Activated CD4-positive, CD25-positive, alpha-beta regulatory T cell (primary cell): ENCODE data around the gene DPP10.

ENCODE experiments used
- DNase-seq, 4 experiments: peaks; one replicate each; lab custom pipeline; 2025; lab: John Stamatoyannopoulos, UW

DPP10 gene

GRCh38 chr2:115569547-115569946 is 1127.1 kb downstream of the DPP10 start:
- no peak for DNase-seq

DNA sequence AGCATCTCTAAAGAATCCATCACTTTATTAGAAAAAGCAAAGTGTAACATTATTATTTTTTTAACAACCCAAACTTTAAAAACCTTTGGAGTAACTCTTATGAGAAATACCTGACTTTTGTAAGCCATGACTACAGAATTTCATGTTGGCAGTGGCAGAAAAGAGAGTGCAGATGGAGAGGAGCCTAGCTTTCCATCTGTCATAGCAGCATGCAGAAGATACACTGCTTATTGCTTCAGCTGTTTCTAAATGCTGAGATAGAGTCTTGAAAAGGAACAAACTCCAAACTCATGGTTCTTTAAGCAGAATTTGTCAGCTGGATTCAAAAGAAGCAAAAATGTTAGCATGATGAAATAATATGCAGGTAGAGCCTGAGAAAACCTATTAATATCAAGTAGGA is 1130.3 kb downstream of the DPP10 start:
- DNase-seq: no peak

DNA sequence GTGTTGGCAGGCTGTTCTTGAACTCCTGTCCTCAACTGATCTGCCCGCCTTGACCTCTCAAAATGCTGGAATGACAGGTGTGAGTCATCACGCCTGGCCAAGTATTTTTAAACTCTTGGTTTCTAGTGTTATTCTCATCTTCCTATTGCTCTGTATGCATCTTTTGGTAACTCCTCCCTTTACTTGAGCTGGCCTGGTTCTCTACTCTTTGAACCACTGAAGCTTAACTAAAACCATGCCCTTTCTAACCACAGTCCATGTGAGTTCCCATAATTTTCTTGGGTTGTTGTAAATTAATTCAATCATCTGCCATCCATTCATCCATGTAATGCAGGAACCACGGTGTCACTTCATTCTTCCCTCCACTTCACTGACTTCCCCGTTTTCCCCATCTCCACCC is 1131.3 kb downstream of the DPP10 start:
- DNase-seq: no peak

GRCh38 chr2:115574667-115575066 is 1132.2 kb downstream of the DPP10 start:
- no peak for DNase-seq

GRCh38 chr2:115580784-115581183 is 1138.3 kb downstream of the DPP10 start:
- no peak for DNase-seq

DNA sequence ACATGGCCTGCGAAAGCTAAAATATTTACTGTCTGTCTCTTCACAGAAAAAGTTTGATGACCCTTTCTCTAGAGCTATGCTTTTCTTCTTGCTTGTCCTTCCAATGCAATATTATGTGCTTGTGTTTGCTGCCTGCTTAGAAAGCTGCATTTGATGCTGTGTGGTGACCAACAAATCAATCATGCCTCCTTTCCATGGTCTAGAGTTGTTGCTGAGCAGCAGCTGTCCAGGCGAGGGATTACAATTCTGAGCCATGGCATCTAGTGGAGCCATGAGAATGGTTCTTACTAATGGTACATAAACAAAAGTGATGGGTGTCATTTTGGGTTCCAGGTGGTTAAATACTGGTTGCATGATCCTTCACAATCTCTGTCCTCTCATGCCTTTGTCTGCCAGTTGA is 1142.1 kb downstream of the DPP10 start:
- no peak for DNase-seq

DNA sequence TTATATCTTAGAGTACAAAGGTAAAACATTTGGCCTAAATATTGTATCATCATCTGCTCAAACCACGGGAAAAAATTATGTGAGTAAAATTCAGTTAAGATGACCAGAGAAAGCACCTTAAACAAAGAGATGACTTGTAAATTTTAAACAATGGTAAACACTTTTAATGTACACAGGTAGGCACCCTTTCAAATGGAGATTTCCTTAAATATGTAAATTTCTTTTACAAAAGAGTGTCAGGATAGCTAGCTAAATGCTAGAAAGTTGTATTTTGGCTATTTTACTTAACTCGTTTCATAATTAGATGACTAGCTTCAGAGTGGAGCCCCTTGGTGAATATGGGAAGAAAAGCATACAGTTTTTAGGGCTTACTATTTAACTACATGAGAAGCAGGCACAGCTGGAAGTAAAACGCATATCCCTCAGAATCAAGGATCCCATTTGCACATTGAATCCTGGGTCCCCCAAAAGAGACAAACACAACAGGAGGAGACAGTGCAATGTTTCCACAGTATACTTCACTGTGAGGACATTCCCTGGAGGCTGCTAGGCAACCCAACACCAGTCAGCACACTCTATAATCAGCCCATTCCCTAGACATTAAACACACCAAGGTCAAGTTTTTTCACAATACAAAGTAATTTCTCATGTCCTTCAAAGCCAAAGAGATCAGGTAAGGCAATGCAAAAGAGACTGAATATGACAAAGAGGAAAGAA is 1154.4 kb downstream of the DPP10 start:
- DNase-seq: no peak

DNA sequence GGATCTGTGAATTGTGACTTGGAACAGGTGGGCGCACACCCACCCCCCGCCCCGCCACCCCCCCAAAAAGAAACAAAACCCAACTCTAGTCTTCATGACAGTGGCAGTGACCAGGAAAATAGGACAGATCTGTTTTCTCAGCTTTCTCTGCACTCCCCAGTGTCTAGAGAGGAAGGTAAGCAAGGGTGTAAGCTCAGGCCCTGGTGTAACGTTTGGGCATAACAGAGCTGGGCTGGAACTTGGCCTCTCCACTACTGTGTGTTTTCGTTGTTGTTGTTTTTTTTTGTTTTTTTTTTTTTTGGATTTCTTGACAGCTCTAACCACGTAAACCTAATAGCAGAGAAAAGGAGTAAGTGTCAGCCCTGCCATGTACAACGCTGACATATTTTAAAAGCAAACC is 1160.8 kb downstream of the DPP10 start:
- DNase-seq: no peak

DNA sequence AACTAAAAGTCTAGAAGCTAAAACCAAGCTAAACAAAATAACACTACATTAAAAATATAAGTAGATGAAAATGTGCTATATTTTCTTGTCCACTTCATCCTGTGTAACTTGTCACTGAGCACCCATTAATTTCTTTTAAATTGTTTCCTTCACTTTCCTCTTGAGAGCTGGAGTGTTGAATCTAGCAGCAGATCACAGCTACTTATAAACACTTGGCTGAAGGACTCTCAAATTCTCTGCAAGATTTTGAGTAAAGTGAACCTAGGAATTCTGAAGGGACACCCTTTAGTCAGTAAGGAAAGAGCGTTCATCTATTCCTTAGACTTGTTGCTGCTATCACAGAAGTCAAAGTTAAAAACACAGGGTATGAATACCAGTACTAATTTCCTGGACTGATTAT is 1163.9 kb downstream of the DPP10 start:
- DNase-seq: no peak

- no peak for DNase-seq
These were observed 1167.5 kb downstream of the DPP10 start for GRCh38 chr2:115609978-115610377.

GRCh38 chr2:115610888-115611287 is 1168.4 kb downstream of the DPP10 start:
- DNase-seq: no peak

- no peak for DNase-seq
These were observed 1181.9 kb downstream of the DPP10 start for GRCh38 chr2:115624332-115624731.

DNA sequence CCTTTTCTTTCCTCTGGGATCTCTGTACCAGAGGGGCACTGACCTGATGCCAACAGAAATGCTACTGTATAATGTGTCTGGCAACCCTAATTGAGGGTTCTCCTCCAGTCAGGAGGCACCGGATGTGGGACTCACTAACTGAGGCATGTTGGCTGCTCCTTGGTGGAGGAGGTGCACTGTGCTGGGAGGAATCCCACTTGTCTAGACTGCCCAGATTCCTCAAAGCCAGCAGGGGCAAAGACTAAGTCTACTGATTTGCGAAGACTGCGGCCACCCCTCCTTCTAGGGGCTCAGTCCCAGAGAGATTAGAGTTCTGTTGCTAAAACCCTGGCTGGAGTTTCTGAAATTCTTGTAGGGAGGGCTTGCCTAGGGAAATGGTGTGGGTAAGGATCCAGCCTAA is 1192.1 kb downstream of the DPP10 start:
- no peak for DNase-seq

DNA sequence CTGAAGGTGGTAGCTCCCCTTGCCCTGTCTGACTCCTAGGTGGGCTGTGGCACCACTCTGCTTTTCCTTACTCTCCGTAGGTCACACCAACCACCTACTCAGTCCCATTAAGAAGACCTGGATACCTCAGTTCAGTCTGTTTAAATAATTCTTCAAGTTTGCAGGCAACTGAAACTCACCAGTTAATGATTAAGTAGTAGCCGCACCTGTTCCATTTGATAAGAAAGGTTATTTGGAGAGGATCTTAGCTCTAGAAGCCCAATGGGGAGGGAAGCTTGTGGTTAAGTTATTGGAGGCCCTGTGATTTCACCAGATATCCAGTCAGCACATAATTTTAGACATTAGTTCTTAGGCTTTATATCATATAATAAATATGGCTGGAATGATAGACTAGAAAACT is 1193.0 kb downstream of the DPP10 start:
- no peak for DNase-seq

DNA sequence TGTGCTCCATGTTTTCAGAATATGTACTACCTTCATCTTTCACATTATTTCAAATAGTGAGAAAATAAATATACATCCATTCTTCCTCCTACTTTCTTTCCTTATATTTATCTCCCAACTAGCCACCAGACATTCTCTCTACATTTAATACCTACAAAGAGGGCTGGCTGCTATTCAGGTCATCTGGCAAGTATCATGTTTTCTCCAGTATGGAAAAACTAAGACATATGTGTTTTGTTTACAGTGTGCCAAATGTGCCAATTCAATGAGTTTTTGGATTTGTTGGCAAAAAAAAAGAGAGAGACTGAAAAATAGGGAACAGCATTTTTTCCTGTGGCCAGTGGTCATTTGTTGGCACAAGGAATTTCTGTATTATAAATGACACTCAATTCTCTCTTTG is 1207.3 kb downstream of the DPP10 start:
- DNase-seq: no peak

GRCh38 chr2:115650827-115651226 is 1208.4 kb downstream of the DPP10 start:
- no peak for DNase-seq

- no peak for DNase-seq
These were observed 1210.2 kb downstream of the DPP10 start for GRCh38 chr2:115652652-115653051.

- DNase-seq: no peak
These were observed 1211.9 kb downstream of the DPP10 start for GRCh38 chr2:115654362-115654761.

DNA sequence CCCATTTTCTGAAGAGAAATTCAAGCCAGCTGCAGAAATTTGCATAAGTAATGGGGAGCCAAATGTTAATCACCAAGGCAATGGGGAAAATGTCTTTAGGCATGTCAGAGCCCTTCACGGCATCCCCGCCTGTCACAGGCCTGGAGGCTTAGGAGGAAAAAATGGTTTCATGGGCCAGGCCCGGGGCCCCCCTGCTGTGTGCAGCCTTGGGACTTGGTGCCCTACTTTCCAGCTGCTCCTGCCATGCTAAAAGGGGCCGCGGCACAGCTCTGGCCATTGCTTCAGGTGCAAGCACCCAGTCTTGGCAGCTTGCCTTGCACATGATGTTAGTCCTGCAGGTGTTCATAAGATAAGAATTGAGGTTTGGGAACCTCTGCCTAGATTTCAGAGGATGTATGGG is 1235.7 kb downstream of the DPP10 start:
- DNase-seq: no peak

DNA sequence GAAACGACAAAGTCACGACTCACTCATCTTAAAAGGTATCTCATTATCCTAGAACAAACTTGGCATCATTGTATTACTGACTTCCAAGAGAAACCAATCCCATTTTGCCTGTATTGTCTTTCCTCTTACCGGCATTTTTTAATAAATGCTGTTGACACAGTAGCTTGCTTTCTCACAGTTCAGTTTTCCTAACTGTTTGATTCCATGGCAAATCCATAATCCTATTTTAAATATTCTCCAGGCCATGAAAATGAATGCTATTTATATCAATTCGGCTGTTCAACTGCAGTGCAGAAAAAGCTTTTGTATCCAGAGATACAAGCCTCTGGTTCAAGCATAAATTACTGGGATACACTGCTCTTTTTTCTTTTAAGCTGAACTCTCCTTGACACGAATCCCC is 1241.9 kb downstream of the DPP10 start:
- DNase-seq: no peak

- no peak for DNase-seq
These were observed 1249.0 kb downstream of the DPP10 start for GRCh38 chr2:115691409-115691808.

- no peak for DNase-seq
These were observed 1252.2 kb downstream of the DPP10 start for GRCh38 chr2:115694651-115695050.

GRCh38 chr2:115733190-115733775 is 1290.8 kb downstream of the DPP10 start:
- no peak for DNase-seq

DNA sequence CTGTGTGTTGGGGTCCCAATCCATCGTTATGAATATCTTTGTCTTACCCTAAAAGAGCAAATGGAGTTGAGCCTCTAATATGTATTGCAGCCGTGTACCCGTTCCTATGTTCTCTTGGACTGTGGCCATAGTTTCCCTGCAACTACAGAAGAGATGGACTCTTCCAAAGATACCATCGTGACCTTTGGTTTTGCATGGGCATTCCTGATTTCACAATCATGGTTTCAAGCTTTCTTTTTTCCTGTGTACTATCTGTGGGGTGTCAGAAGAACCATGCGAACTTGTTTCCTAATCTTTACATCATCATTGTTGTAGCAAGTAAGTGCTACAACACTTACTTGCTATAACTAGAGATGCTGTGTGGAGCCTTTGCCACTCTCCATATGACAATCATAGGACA is 1295.7 kb downstream of the DPP10 start:
- DNase-seq: no peak
